ENCODE results near the gene WDR27.

GRCh38 chr6:169640983-169641382, 60.8 kb downstream of the WDR27 start:
- no peak for TF ChIP-seq POLR2A (IDR thresholded peaks at IDR 0.05)
- TF ChIP-seq CTCF (IDR thresholded peaks at IDR 0.05 in 8 of 11, conservative IDR thresholded peaks at IDR 0.05 in 3 of 11): no peak
- no peak for TF ChIP-seq POLR2AphosphoS5 (IDR thresholded peaks at IDR 0.05)

Measured in spleen (tissue), 7 donors.